HG03342 (cell line): ENCODE data around the gene PRUNE1.
A peak's percentile ranks its signal among the peaks of the same experiment; 100 is the strongest.

Experiments
- ATAC-seq: cut with Tn5 transposase; IDR thresholded peaks from one replicate; pipeline ENCODE4 v1.9.1; 2021; ENCODE audit warnings: mild to moderate bottlenecking, moderate library complexity; ENCODE audit not compliant: unreplicated experiment

Gene PRUNE1

GRCh38 chr1:151005729-151006319 lies 2.4 kb upstream of the PRUNE1 start:
- ATAC-seq = no peak

- ATAC-seq = no peak
Observed at GRCh38 chr1:151006327-151007052, 1.8 kb upstream of the PRUNE1 start, which contains the start of gene MINDY1. TSS of gene MINDY1 (minus strand) at chr1:151006902. CDS start at chr1:151002617, 4,285 bp downstream.

- ATAC-seq = peak; percentile 1
Observed at GRCh38 chr1:151007853-151008243, 401 bp upstream of the PRUNE1 start.

GRCh38 chr1:151009206-151009587 lies 948 bp downstream of the PRUNE1 start:
- ATAC-seq = no peak

- ATAC-seq = no peak
Observed at GRCh38 chr1:151009674-151010345, 1.6 kb downstream of the PRUNE1 start.

GRCh38 chr1:151010346-151010726 lies 2.1 kb downstream of the PRUNE1 start:
- ATAC-seq = no peak

- no peak for ATAC-seq
Observed at GRCh38 chr1:151011154-151011850, 3.1 kb downstream of the PRUNE1 start.

- ATAC-seq = no peak
Observed at GRCh38 chr1:151012684-151013471, 4.6 kb downstream of the PRUNE1 start.

GRCh38 chr1:151013518-151013917 lies 5.3 kb downstream of the PRUNE1 start:
- no peak for ATAC-seq

GRCh38 chr1:151024540-151025146 lies 16.4 kb downstream of the PRUNE1 start:
- ATAC-seq = no peak

- ATAC-seq = no peak
Observed at GRCh38 chr1:151026460-151026859, 18.2 kb downstream of the PRUNE1 start.

- ATAC-seq = no peak
Observed at GRCh38 chr1:151032164-151032563, 23.9 kb downstream of the PRUNE1 start.

- no peak for ATAC-seq
Observed at GRCh38 chr1:151035167-151035566, 26.9 kb downstream of the PRUNE1 start.

GRCh38 chr1:151036356-151036755 lies 28.1 kb downstream of the PRUNE1 start, which contains the start of gene BNIPL:
TSS of gene BNIPL (plus strand) at chr1:151036586. CDS start at chr1:151036726, 140 bp downstream.
- no peak for ATAC-seq

- ATAC-seq = no peak
Observed at GRCh38 chr1:151037032-151037431, 28.8 kb downstream of the PRUNE1 start.

- ATAC-seq = no peak
Observed at GRCh38 chr1:151039521-151039920, 31.3 kb downstream of the PRUNE1 start.

- ATAC-seq = no peak
Observed at GRCh38 chr1:151043163-151043562, 34.9 kb downstream of the PRUNE1 start.

- peak; percentile 46 for ATAC-seq
Observed at GRCh38 chr1:151047591-151047924, 39.3 kb downstream of the PRUNE1 start, which contains the start of gene C1orf56. TSS of gene C1orf56 (plus strand) at chr1:151047751. CDS start at chr1:151047848, 97 bp downstream.

GRCh38 chr1:151047925-151048644 lies 39.8 kb downstream of the PRUNE1 start:
- peak; percentile 63 for ATAC-seq
